Vagina (tissue), 2 donors: ENCODE data around the gene INCENP.

Experiments
- CTCF ChIP-seq, 3 experiments: fragments of 450-650 bp in 2 of 3; fragments of 200-600 bp in 1 of 3; sonication (generic) in 1 of 3; IDR thresholded peaks; one replicate each; pipeline ENCODE4 v1.5.1; 2017 to 2019; ENCODE audit warnings: antibody characterized with exemption in 3 of 3, mild to moderate bottlenecking in 2 of 3, moderate library complexity in 2 of 3
- POLR2A ChIP-seq, 2 donors: fragments of 450-650 bp; IDR thresholded peaks; one replicate each; pipeline ENCODE4 v1.6.1; 2017; ENCODE audit warnings: antibody characterized with exemption in 2 of 2, mild to moderate bottlenecking in 2 of 2, moderate library complexity in 2 of 2

- TF ChIP-seq CTCF (IDR thresholded peaks at IDR 0.05): no peak
- no peak for TF ChIP-seq POLR2A (IDR thresholded peaks at IDR 0.05)
These were observed 66.2 kb downstream of the INCENP start, which contains the start of gene SCGB1D1 for GRCh38 chr11:62190011-62190410.
